Measurements from ENCODE around the gene PSME3IP1.

- TF ChIP-seq EZH2phosphoT487 (IDR thresholded peaks at IDR 0.05; ENCODE audit: unreplicated experiment), result no peak
- TF ChIP-seq, protein P1, sequence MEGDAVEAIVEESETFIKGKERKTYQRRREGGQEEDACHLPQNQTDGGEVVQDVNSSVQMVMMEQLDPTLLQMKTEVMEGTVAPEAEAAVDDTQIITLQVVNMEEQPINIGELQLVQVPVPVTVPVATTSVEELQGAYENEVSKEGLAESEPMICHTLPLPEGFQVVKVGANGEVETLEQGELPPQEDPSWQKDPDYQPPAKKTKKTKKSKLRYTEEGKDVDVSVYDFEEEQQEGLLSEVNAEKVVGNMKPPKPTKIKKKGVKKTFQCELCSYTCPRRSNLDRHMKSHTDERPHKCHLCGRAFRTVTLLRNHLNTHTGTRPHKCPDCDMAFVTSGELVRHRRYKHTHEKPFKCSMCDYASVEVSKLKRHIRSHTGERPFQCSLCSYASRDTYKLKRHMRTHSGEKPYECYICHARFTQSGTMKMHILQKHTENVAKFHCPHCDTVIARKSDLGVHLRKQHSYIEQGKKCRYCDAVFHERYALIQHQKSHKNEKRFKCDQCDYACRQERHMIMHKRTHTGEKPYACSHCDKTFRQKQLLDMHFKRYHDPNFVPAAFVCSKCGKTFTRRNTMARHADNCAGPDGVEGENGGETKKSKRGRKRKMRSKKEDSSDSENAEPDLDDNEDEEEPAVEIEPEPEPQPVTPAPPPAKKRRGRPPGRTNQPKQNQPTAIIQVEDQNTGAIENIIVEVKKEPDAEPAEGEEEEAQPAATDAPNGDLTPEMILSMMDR (conservative IDR thresholded peaks at IDR 0.05; ENCODE audit: low read depth in 2 of 2), result no peak
- TF ChIP-seq, protein P2, sequence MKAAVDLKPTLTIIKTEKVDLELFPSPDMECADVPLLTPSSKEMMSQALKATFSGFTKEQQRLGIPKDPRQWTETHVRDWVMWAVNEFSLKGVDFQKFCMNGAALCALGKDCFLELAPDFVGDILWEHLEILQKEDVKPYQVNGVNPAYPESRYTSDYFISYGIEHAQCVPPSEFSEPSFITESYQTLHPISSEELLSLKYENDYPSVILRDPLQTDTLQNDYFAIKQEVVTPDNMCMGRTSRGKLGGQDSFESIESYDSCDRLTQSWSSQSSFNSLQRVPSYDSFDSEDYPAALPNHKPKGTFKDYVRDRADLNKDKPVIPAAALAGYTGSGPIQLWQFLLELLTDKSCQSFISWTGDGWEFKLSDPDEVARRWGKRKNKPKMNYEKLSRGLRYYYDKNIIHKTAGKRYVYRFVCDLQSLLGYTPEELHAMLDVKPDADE (IDR thresholded peaks at IDR 0.05), result no peak
- TF ChIP-seq, protein P3, sequence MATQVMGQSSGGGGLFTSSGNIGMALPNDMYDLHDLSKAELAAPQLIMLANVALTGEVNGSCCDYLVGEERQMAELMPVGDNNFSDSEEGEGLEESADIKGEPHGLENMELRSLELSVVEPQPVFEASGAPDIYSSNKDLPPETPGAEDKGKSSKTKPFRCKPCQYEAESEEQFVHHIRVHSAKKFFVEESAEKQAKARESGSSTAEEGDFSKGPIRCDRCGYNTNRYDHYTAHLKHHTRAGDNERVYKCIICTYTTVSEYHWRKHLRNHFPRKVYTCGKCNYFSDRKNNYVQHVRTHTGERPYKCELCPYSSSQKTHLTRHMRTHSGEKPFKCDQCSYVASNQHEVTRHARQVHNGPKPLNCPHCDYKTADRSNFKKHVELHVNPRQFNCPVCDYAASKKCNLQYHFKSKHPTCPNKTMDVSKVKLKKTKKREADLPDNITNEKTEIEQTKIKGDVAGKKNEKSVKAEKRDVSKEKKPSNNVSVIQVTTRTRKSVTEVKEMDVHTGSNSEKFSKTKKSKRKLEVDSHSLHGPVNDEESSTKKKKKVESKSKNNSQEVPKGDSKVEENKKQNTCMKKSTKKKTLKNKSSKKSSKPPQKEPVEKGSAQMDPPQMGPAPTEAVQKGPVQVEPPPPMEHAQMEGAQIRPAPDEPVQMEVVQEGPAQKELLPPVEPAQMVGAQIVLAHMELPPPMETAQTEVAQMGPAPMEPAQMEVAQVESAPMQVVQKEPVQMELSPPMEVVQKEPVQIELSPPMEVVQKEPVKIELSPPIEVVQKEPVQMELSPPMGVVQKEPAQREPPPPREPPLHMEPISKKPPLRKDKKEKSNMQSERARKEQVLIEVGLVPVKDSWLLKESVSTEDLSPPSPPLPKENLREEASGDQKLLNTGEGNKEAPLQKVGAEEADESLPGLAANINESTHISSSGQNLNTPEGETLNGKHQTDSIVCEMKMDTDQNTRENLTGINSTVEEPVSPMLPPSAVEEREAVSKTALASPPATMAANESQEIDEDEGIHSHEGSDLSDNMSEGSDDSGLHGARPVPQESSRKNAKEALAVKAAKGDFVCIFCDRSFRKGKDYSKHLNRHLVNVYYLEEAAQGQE (IDR thresholded peaks at IDR 0.05; ENCODE audit: unreplicated experiment), result no peak
- no peak for TF ChIP-seq POLR2AphosphoS5 (IDR thresholded peaks at IDR 0.05; ENCODE audit: low read depth)
- TF ChIP-seq EZH2 (IDR thresholded peaks at IDR 0.05; ENCODE audit: low read depth, unreplicated experiment), result no peak
- no peak for TF ChIP-seq CREB1 (CRISPR knock-in tag; IDR thresholded peaks at IDR 0.05; ENCODE audit: low read depth)
- no peak for TF ChIP-seq NANOG (IDR thresholded peaks at IDR 0.05; ENCODE audit: borderline replicate concordance)
- no peak for TF ChIP-seq ZNF331 (CRISPR knock-in tag; IDR thresholded peaks at IDR 0.05; ENCODE audit: low read depth)
- TF ChIP-seq JUNB (IDR thresholded peaks at IDR 0.05; ENCODE audit: unreplicated experiment), result no peak
- TF ChIP-seq STAT1 (IDR thresholded peaks at IDR 0.05; ENCODE audit: unreplicated experiment), result no peak
- no peak for TF ChIP-seq ZNF114 (CRISPR knock-in tag; IDR thresholded peaks at IDR 0.05)
Measured at GRCh38 chr16:57140931-57141668, 44.7 kb downstream of the PSME3IP1 start.

Data from GM23338 (cell line).